Adrenal gland (tissue), 5 donors: ENCODE results near the gene DNAJB5.

Experiments
- CTCF ChIP-seq, 6 experiments: fragments of 450-650 bp in 4 of 6; fragments of 200-600 bp in 2 of 6; sonication (generic) in 1 of 6; IDR thresholded peaks; 1 replicate in 5 of 6; 2 replicates in 1 of 6; pipeline versions ENCODE4 v1.5.1 to v1.8.0; 2016 to 2021; ENCODE audit warnings: antibody characterized with exemption in 6 of 6, mild to moderate bottlenecking in 2 of 6, moderate library complexity in 1 of 6
- POLR2A ChIP-seq, 2 donors: fragments of 450-650 bp; IDR thresholded peaks; one replicate each; pipeline ENCODE4 v1.6.1; 2017; ENCODE audit warnings: antibody characterized with exemption in 2 of 2, mild to moderate bottlenecking in 2 of 2, moderate library complexity in 1 of 2
- donor health status: DM: no; HTN: no; CAD: no.

GRCh38 chr9:35000535-35001284 is 11.2 kb downstream of the DNAJB5 start:
- TF ChIP-seq CTCF (IDR thresholded peaks at IDR 0.05) (no peak), POLR2A (IDR thresholded peaks at IDR 0.05) (no peak)
